IMR-90 (cell line): ENCODE measurements around the gene CELF6. TPM values are rescaled to one million over a fixed set of nuclear protein-coding genes. Genes with fewer than 3 reads are reported as not detected.

Experiments
- ATAC-seq: fragments of 200-7000 bp; cut with Tn5 transposase; 2 replicates; pipeline ENCODE4 v1.9.1; 2020; ENCODE audit warnings: low read depth, mild to moderate bottlenecking, moderate library complexity
- BruUV-seq: library from RNA; stranded (reverse); fragments of 400-500 nt; replicated peaks from 2 replicates; lab custom pipeline; 2021; lab: Mats Ljungman, UMichigan
- CTCF ChIA-PET: fragments of 300-600 bp; formaldehyde crosslinking; extraction: SDS; loops from one replicate; lab custom pipeline; 2021; ENCODE audit warnings: antibody characterized with exemption; lab: Yijun Ruan, JAX
- POLR2A ChIA-PET: fragments of 300-600 bp; sonication (Branson Sonifier 250); formaldehyde crosslinking; loops from one replicate; lab custom pipeline; 2022; ENCODE audit warnings: antibody characterized with exemption; ENCODE audit not compliant: unreplicated experiment; lab: Charles Lee
- DNase-seq: peaks from one replicate; pipeline ENCODE4 v3.0.0; 2013
- H2AFZ ChIP-seq: replicated peaks from 2 replicates; pipeline ENCODE3; 2013; ENCODE audit warnings: low read length, mild to moderate bottlenecking; ENCODE audit not compliant: poor library complexity
- H2AK5ac ChIP-seq: 2 replicates; pipeline ENCODE4 v1.6.1; 2013; ENCODE audit warnings: low read depth, low read length, inconsistent platforms
- H2AK9ac ChIP-seq: replicated peaks from 2 replicates; pipeline ENCODE3; 2013; ENCODE audit warnings: mild to moderate bottlenecking, low read depth, low read length, moderate library complexity; ENCODE audit not compliant: poor library complexity
- H2BK120ac ChIP-seq: 2 replicates; pipeline ENCODE4 v1.6.1; 2013; ENCODE audit warnings: low read depth, low read length, inconsistent platforms
- H2BK15ac ChIP-seq: 3 replicates; pipeline ENCODE4 v1.6.1; 2013; ENCODE audit warnings: low read depth, low read length, inconsistent platforms
- H2BK20ac ChIP-seq: 2 replicates; pipeline ENCODE4 v1.6.1; 2013; ENCODE audit warnings: low read depth, mild to moderate bottlenecking, inconsistent platforms, low read length, moderate library complexity
- H2BK5ac ChIP-seq: 2 replicates; pipeline ENCODE4 v1.6.1; 2013; ENCODE audit warnings: mild to moderate bottlenecking, low read depth, low read length, inconsistent platforms; ENCODE audit not compliant: poor library complexity, severe bottlenecking
- H3K14ac ChIP-seq: replicated peaks from 2 replicates; pipeline ENCODE4 v1.6.1; 2013; ENCODE audit warnings: low read depth, low read length, inconsistent platforms
- H3K18ac ChIP-seq: 2 replicates; pipeline ENCODE4 v1.6.1; 2013; ENCODE audit warnings: low read depth, low read length, control low read depth
- H3K23ac ChIP-seq: 2 replicates; pipeline ENCODE4 v1.6.1; 2013; ENCODE audit warnings: low read depth, low read length, inconsistent platforms
- H3K27ac ChIP-seq: 2 replicates; pipeline ENCODE4 v1.5.1; 2013; ENCODE audit warnings: mild to moderate bottlenecking, control low read depth, low read length; ENCODE audit not compliant: insufficient read depth
- H3K27me3 ChIP-seq: 2 replicates; pipeline ENCODE4 v1.6.1; 2013; ENCODE audit warnings: low read length; ENCODE audit not compliant: control insufficient read depth, insufficient read depth
- H3K36me3 ChIP-seq: 2 replicates; pipeline ENCODE4 v1.6.1; 2013; ENCODE audit warnings: low read length, mixed read lengths; ENCODE audit not compliant: control insufficient read depth, insufficient read depth
- H3K4ac ChIP-seq: 2 replicates; pipeline ENCODE4 v1.6.1; 2013; ENCODE audit warnings: low read depth, low read length, inconsistent platforms
- H3K4me1 ChIP-seq: 2 replicates; pipeline ENCODE4 v1.6.1; 2013; ENCODE audit warnings: low read length, mixed read lengths; ENCODE audit not compliant: control insufficient read depth, insufficient read depth
- H3K4me2 ChIP-seq: 2 replicates; pipeline ENCODE4 v1.6.1; 2013; ENCODE audit warnings: low read depth, mild to moderate bottlenecking, control low read depth, low read length, moderate library complexity
- H3K4me3 ChIP-seq: 2 replicates; pipeline ENCODE4 v1.5.1; 2013; ENCODE audit warnings: low read depth, mild to moderate bottlenecking, control low read depth, low read length, moderate library complexity; ENCODE audit not compliant: insufficient read depth
- H3K56ac ChIP-seq: 2 replicates; pipeline ENCODE4 v1.6.1; 2013; ENCODE audit warnings: low read length, inconsistent platforms; ENCODE audit not compliant: insufficient read depth; ENCODE audit errors: extremely low read depth
- H3K79me1 ChIP-seq, 2 experiments: 2 replicates each; pipeline ENCODE4 v1.6.1; 2013; ENCODE audit warnings: low read length in 2 of 2, inconsistent platforms in 1 of 2, low read depth in 1 of 2
- H3K9ac ChIP-seq: 2 replicates; pipeline ENCODE4 v1.6.1; 2013; ENCODE audit warnings: low read depth, low read length, control low read depth
- H3K9me1 ChIP-seq: 2 replicates; pipeline ENCODE4 v1.6.1; 2013; ENCODE audit warnings: low read length, inconsistent platforms; ENCODE audit not compliant: insufficient read depth
- H3K9me3 ChIP-seq: 2 replicates; pipeline ENCODE4 v1.6.1; 2013; ENCODE audit warnings: low read length; ENCODE audit not compliant: control insufficient read depth, insufficient read depth
- H4K20me1 ChIP-seq: 2 replicates; pipeline ENCODE4 v1.6.1; 2013; ENCODE audit warnings: low read length, inconsistent platforms; ENCODE audit not compliant: insufficient read depth
- H4K5ac ChIP-seq: 2 replicates; pipeline ENCODE4 v1.6.1; 2013; ENCODE audit warnings: mild to moderate bottlenecking, low read depth, low read length, control low read depth
- H4K8ac ChIP-seq, 2 experiments: 2 replicates each; pipeline ENCODE4 v1.6.1; 2013; ENCODE audit warnings: low read depth in 2 of 2, low read length in 2 of 2, control low read depth in 1 of 2, inconsistent platforms in 1 of 2
- H4K91ac ChIP-seq: 2 replicates; pipeline ENCODE4 v1.6.1; 2013; ENCODE audit warnings: low read depth, low read length, inconsistent platforms; ENCODE audit not compliant: insufficient read depth
- BHLHE40 ChIP-seq: fragments of 150-350 bp; IDR thresholded peaks from 2 replicates; pipeline ENCODE4 v1.6.1; 2016; ENCODE audit warnings: mild to moderate bottlenecking, low read depth, low read length
- CHD1 ChIP-seq: IDR thresholded peaks from 2 replicates; pipeline ENCODE4 v1.6.1; 2012; ENCODE audit warnings: low read depth, low read length, improper control_type of control experiment
- FOS ChIP-seq: fragments of 150-350 bp; IDR thresholded peaks from 2 replicates; pipeline ENCODE4 v1.6.1; 2016; ENCODE audit warnings: low read depth, low read length
- MAFK ChIP-seq: IDR thresholded peaks from 2 replicates; pipeline ENCODE4 v1.6.1; 2012; ENCODE audit warnings: low read depth, low read length, improper control_type of control experiment
- MAZ ChIP-seq: IDR thresholded peaks from 2 replicates; pipeline ENCODE4 v1.6.1; 2012; ENCODE audit warnings: low read depth, mild to moderate bottlenecking, low read length, improper control_type of control experiment, moderate library complexity, borderline replicate concordance
- MXI1 ChIP-seq: IDR thresholded peaks from 2 replicates; pipeline ENCODE4 v1.6.1; 2012; ENCODE audit warnings: low read depth, mild to moderate bottlenecking, low read length, moderate library complexity, borderline replicate concordance
- POLR2A ChIP-seq: IDR thresholded peaks from 2 replicates; pipeline ENCODE4 v1.6.1; 2012; ENCODE audit warnings: mild to moderate bottlenecking, low read depth, low read length
- RAD21 ChIP-seq: IDR thresholded peaks from 2 replicates; pipeline ENCODE4 v1.6.1; 2012; ENCODE audit warnings: low read length, improper control_type of control experiment
- RFX5 ChIP-seq: IDR thresholded peaks from 2 replicates; pipeline ENCODE4 v1.8.0; 2012; ENCODE audit warnings: low read depth, mild to moderate bottlenecking, low read length, moderate library complexity
- SMC3 ChIP-seq: fragments of 150-350 bp; IDR thresholded peaks from 2 replicates; pipeline ENCODE4 v1.6.1; 2016; ENCODE audit warnings: low read depth, mild to moderate bottlenecking, antibody characterized with exemption, low read length, moderate library complexity
- USF2 ChIP-seq: fragments of 150-350 bp; IDR thresholded peaks from 2 replicates; pipeline ENCODE4 v1.6.1; 2017; ENCODE audit warnings: mild to moderate bottlenecking, antibody characterized with exemption, low read length, low read depth
- WGBS, 2 experiments: methylation state at CpG; one replicate each; pipeline versions ENCODE4 v1.1.5 to v1.1.7; 2013; ENCODE audit warnings: missing lambda C conversion rate in 2 of 2; ENCODE audit not compliant: insufficient read length in 1 of 2; ENCODE audit errors: extremely low coverage in 2 of 2; 5-methylcytosine and 5-hydroxymethylcytosine counted together
- dilution Hi-C: fragments of 300-500 bp; cut with HindIII; formaldehyde crosslinking; loops from one replicate; pipeline ENCODE4 v1.14.3; 2018; ENCODE audit warnings: low sequenced_read_pairs; ENCODE audit not compliant: unreplicated experiment
- in situ Hi-C: fragments of 300-500 bp; cut with MboI; formaldehyde crosslinking; loops from 3 replicates; pipeline ENCODE4 v1.14.3; 2019; ENCODE audit warnings: low sequenced_read_pairs, inconsistent platforms, mixed read lengths
- intact Hi-C: fragments of 100-400 bp; cut with micrococcal nuclease; formaldehyde crosslinking; loops from 2 replicates; pipeline ENCODE4 v1.10.0; 2022
- polyA plus RNA-seq, 3 experiments: library from polyadenylated mRNA; depleted of rRNA; stranded (reverse); fragments of >200 nt; gene quantifications; 2 replicates each; pipeline ENCODE4 v1.2.3, GENCODE V29; 2012; ENCODE audit warnings: low replicate concordance in 1 of 3
- total RNA-seq: library from RNA; depleted of rRNA; stranded (reverse); fragments of >200 nt; gene quantifications from 2 replicates; pipeline ENCODE4 v1.2.3, GENCODE V29; 2012
- TF ChIP-seq, protein P1 (sequence below): conservative IDR thresholded peaks from 2 replicates; pipeline ENCODE4 v1.5.1; 2012; ENCODE audit warnings: mild to moderate bottlenecking, low read depth, low read length, improper control_type of control experiment

The CELF6 gene
- total and polyA plus RNA-seq, 2 of the 4 experiments (the other 2 are of a cell fraction), result 0.07 TPM; not detected in 1

DNA sequence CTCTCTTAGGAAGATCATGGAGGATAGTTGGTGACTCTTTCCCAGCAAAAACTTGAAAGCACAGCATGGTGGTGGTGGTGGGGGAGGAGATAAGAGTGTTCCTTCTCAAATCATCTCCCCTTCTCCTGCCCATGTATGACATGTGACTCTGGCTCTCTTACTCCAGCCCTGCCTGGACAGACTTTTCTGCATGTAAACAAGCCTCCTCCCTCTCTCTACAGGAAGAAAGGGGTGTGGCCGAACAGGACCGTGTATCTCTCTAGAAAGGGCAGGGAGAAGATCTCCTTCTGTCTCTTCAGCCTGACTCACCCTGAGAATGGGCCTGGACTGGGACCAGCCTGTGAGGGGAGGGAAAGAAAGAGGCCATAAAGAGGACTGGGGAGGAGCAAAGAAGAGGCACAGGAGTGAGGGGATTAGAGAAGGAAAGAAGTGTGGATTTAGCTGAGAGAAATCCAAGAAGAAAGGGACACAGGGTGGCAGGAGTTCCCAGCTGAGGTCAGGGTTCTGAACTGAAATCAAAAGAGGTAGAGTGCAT, 1.5 kb downstream of the CELF6 start:
- no TSS peak for BruUV-seq
- Histone ChIP-seq H3K23ac (no peak overlapping the region), H3K4me3 (no peak overlapping the region), H3K18ac (no peak overlapping the region), H3K14ac (no peak overlapping the region), H4K8ac (no peak overlapping the region), H3K79me1 (no peaks in the 10 kb centered on the region), H3K9me3 (no peaks in the 10 kb centered on the region), H2BK120ac (no peak overlapping the region), H2AK9ac (no peak overlapping the region), H2AK5ac (no peak overlapping the region), H4K91ac (no peak overlapping the region), H3K4me2 (no peak overlapping the region), H4K20me1 (0 out of 2 replicates have a peak, but pooled peaks cover 5% of the 10 kb centered on the region), H3K36me3 (no peaks in the 10 kb centered on the region), H3K9ac (no peak overlapping the region), H3K4ac (no peak overlapping the region), H2AFZ (no peak overlapping the region), H4K5ac (no peak overlapping the region), H3K56ac (no peak overlapping the region), H2BK5ac (no peak overlapping the region), H3K9me1 (no peaks in the 10 kb centered on the region; the same call in 1 of the 2 replicates), H3K27ac (no peak overlapping the region), H3K27me3 (peaks cover 22% of the 10 kb centered on the region), H2BK20ac (no peak overlapping the region), H3K4me1 (no peaks in the 10 kb centered on the region), H2BK15ac (no peak overlapping the region)
- ATAC-seq, result no peak
- TF ChIP-seq SMC3 (no peak), MXI1 (no peak), USF2 (no peak), MAZ (no peak), MAFK (no peak), RAD21 (no peak), RFX5 (no peak), POLR2A (no peak), BHLHE40 (no peak), CHD1 (no peak), FOS (no peak)
- TF ChIP-seq, protein P1, sequence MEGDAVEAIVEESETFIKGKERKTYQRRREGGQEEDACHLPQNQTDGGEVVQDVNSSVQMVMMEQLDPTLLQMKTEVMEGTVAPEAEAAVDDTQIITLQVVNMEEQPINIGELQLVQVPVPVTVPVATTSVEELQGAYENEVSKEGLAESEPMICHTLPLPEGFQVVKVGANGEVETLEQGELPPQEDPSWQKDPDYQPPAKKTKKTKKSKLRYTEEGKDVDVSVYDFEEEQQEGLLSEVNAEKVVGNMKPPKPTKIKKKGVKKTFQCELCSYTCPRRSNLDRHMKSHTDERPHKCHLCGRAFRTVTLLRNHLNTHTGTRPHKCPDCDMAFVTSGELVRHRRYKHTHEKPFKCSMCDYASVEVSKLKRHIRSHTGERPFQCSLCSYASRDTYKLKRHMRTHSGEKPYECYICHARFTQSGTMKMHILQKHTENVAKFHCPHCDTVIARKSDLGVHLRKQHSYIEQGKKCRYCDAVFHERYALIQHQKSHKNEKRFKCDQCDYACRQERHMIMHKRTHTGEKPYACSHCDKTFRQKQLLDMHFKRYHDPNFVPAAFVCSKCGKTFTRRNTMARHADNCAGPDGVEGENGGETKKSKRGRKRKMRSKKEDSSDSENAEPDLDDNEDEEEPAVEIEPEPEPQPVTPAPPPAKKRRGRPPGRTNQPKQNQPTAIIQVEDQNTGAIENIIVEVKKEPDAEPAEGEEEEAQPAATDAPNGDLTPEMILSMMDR, result no peak
- intact Hi-C loops, result no loop called here
- no peak for DNase-seq
- ChIA-PET POLR2A (no interaction called here), CTCF (no interaction called here)
- dilution Hi-C loops, result no loop called here
- in situ Hi-C loops, result no loop called here
- no CpG with 5 or more reads among the region's 2 CpGs for WGBS, 2 experiments
